Breast epithelium (tissue), 4 donors: Measurements from ENCODE around the gene MMRN1. TPM values are rescaled to one million over a fixed set of nuclear protein-coding genes. Genes with fewer than 3 reads are reported as not detected.

ENCODE experiments used
- DNase-seq, 2 donors: peaks; one replicate each; pipeline ENCODE4 v3.0.0-alpha.2; 2019; ENCODE audit warnings: low spot score in 2 of 2
- H3K27ac ChIP-seq, 2 donors: fragments of 200-600 bp; sonication (generic) in 1 of 2; one replicate each; pipeline ENCODE4 v1.5.1; 2016 to 2019; ENCODE audit warnings: mild to moderate bottlenecking in 1 of 2
- H3K27me3 ChIP-seq, 2 donors: fragments of 200-600 bp; sonication (generic) in 1 of 2; one replicate each; pipeline versions ENCODE4 v1.5.1 to v1.6.0; 2017 to 2019; ENCODE audit warnings: control low read depth in 1 of 2, mild to moderate bottlenecking in 1 of 2
- H3K36me3 ChIP-seq: fragments of 200-600 bp; one replicate; pipeline ENCODE4 v1.5.1; 2019
- H3K4me1 ChIP-seq, 2 donors: fragments of 200-600 bp; sonication (generic); one replicate each; pipeline ENCODE4 v1.5.1; 2016 to 2019; ENCODE audit warnings: control low read depth in 1 of 2
- H3K4me3 ChIP-seq, 3 donors: fragments of 200-600 bp; sonication (generic); 1 replicate in 2 of 3; 2 replicates in 1 of 3; pipeline ENCODE4 v1.5.1; 2016 to 2019; ENCODE audit warnings: mild to moderate bottlenecking in 3 of 3, moderate library complexity in 2 of 3
- H3K9me3 ChIP-seq, 2 donors: fragments of 200-600 bp; sonication (generic) in 1 of 2; one replicate each; pipeline ENCODE4 v1.5.1; 2016 to 2019; ENCODE audit warnings: control low read depth in 1 of 2
- CTCF ChIP-seq, 3 donors: fragments of 450-650 bp; IDR thresholded peaks; one replicate each; pipeline ENCODE4 v1.5.1; 2016 to 2017; ENCODE audit warnings: antibody characterized with exemption in 3 of 3, mild to moderate bottlenecking in 3 of 3, moderate library complexity in 3 of 3
- POLR2A ChIP-seq: fragments of 450-650 bp; IDR thresholded peaks from one replicate; pipeline ENCODE4 v1.6.1; 2016; ENCODE audit warnings: antibody characterized with exemption, mild to moderate bottlenecking, moderate library complexity
- POLR2AphosphoS5 ChIP-seq, 3 donors: sonication (generic); formaldehyde crosslinking; IDR thresholded peaks; one replicate each; pipeline ENCODE4 v1.6.1; 2017; ENCODE audit warnings: antibody characterized with exemption in 3 of 3
- intact Hi-C: fragments of 100-400 bp; cut with DNase I; formaldehyde crosslinking; loops from one replicate; pipeline ENCODE4 v1.15.1; 2023; ENCODE audit warnings: low total_unique reads
- total RNA-seq, 3 donors: library from RNA; depleted of rRNA; stranded (reverse); fragments of >200 nt; gene quantifications; one replicate each; pipeline ENCODE4 v1.1.0, GENCODE V29; 2016

MMRN1 gene
- total RNA-seq, 3 donors from 2014 or later = 11.0 to 83.2 (median 31.9) TPM

GRCh38 chr4:89988268-89988667 lies 93.6 kb downstream of the MMRN1 start:
- Histone ChIP-seq H3K36me3 (no peaks in the 10 kb centered on the region), H3K4me1 (no peaks in the 10 kb centered on the region), H3K4me3 (no peak overlapping the region), H3K9me3 (no peaks in the 10 kb centered on the region), H3K27ac (no peak overlapping the region), H3K27me3 (no peaks in the 10 kb centered on the region)
- DNase-seq = no peak
- intact Hi-C loops = no loop called here
- TF ChIP-seq POLR2A = no peak
- TF ChIP-seq POLR2AphosphoS5 (IDR thresholded peaks at IDR 0.05) = no peak
- no peak for TF ChIP-seq CTCF (IDR thresholded peaks at IDR 0.05)

- TF ChIP-seq POLR2A = no peak
- no peak for TF ChIP-seq CTCF (IDR thresholded peaks at IDR 0.05)
- no peak for TF ChIP-seq POLR2AphosphoS5 (IDR thresholded peaks at IDR 0.05)
These were observed 98.1 kb downstream of the MMRN1 start for GRCh38 chr4:89992744-89993143.

GRCh38 chr4:89994176-89994873 lies 99.7 kb downstream of the MMRN1 start:
- intact Hi-C loops = loop anchor here (5.0 kb wide), 1 partner anchor 283 kb away; no protein-coding TSS in a partner anchor
- Histone ChIP-seq H3K4me3 (no peak overlapping the region), H3K4me1 (no peaks in the 10 kb centered on the region), H3K36me3 (no peaks in the 10 kb centered on the region), H3K27ac (no peak overlapping the region), H3K27me3 (no peaks in the 10 kb centered on the region), H3K9me3 (no peaks in the 10 kb centered on the region)
- TF ChIP-seq POLR2A (no peak), CTCF (IDR thresholded peaks at IDR 0.05) (no peak), POLR2AphosphoS5 (IDR thresholded peaks at IDR 0.05) (no peak)
- no peak for DNase-seq

More at GRCh38 chr4:89992744-89993143, 98.1 kb downstream of the MMRN1 start:
- H3K27ac ChIP-seq = no peak overlapping the region
- H3K36me3 ChIP-seq = no peaks in the 10 kb centered on the region
- no peak for DNase-seq
- no peaks in the 10 kb centered on the region for H3K4me1 ChIP-seq
- H3K27me3 ChIP-seq = no peaks in the 10 kb centered on the region
- intact Hi-C loops = loop anchor here (5.0 kb wide), 1 partner anchor 285 kb away; no protein-coding TSS in a partner anchor
- no peaks in the 10 kb centered on the region for H3K9me3 ChIP-seq
- H3K4me3 ChIP-seq = no peak overlapping the region

- Histone ChIP-seq H3K36me3 (no peaks in the 10 kb centered on the region), H3K27ac (no peak overlapping the region), H3K27me3 (no peaks in the 10 kb centered on the region), H3K4me1 (no peaks in the 10 kb centered on the region), H3K9me3 (no peaks in the 10 kb centered on the region), H3K4me3 (no peak overlapping the region)
- intact Hi-C loops = no loop called here
- no peak for TF ChIP-seq CTCF (IDR thresholded peaks at IDR 0.05)
- TF ChIP-seq POLR2AphosphoS5 (IDR thresholded peaks at IDR 0.05) = no peak
- TF ChIP-seq POLR2A = no peak
- no peak for DNase-seq
These were observed 100.4 kb downstream of the MMRN1 start for GRCh38 chr4:89995006-89995405.

- no peak for DNase-seq
- Histone ChIP-seq H3K27ac (no peak overlapping the region), H3K36me3 (no peaks in the 10 kb centered on the region), H3K4me3 (no peak overlapping the region), H3K4me1 (no peaks in the 10 kb centered on the region), H3K9me3 (no peaks in the 10 kb centered on the region), H3K27me3 (no peaks in the 10 kb centered on the region)
- intact Hi-C loops = no loop called here
- TF ChIP-seq POLR2A (no peak), CTCF (IDR thresholded peaks at IDR 0.05) (no peak), POLR2AphosphoS5 (IDR thresholded peaks at IDR 0.05) (no peak)
These were observed 101.2 kb downstream of the MMRN1 start for GRCh38 chr4:89995814-89996213.
